Spleen (tissue), 7 donors: Measurements from ENCODE around the gene CYTIP.

Experiments used
- CTCF ChIP-seq, 11 experiments: fragments of 200-600 bp in 7 of 11; fragments of 450-650 bp in 4 of 11; sonication (generic) in 4 of 11; IDR thresholded peaks in 8 of 11; conservative IDR thresholded peaks in 3 of 11; 1 replicate in 7 of 11; 2 replicates in 4 of 11; pipeline versions ENCODE4 v1.4.0 to v1.8.0; 2016 to 2021; ENCODE audit warnings: antibody characterized with exemption in 11 of 11, inconsistent platforms in 4 of 11, mild to moderate bottlenecking in 1 of 11
- POLR2A ChIP-seq, 3 donors: fragments of 450-650 bp; IDR thresholded peaks; one replicate each; pipeline ENCODE4 v1.5.1; 2017; ENCODE audit warnings: antibody characterized with exemption in 3 of 3, mild to moderate bottlenecking in 1 of 3
- donor health status: DM: no; HTN: no; CAD: no; lungs with moderate emphysema.
- donor health status: DM: no; HTN: no; CAD: no.
- donor health status: DM: no; HTN: no; CAD: no.

GRCh38 chr2:157460897-157461296, 17.0 kb upstream of the CYTIP start:
- TF ChIP-seq CTCF (IDR thresholded peaks at IDR 0.05 in 8 of 11, conservative IDR thresholded peaks at IDR 0.05 in 3 of 11) (no peak), POLR2A (IDR thresholded peaks at IDR 0.05) (no peak)
